GM12801 (cell line): ENCODE data around the gene SPN.

Experiments
- CTCF ChIP-seq: IDR thresholded peaks from one replicate; pipeline ENCODE4 v1.5.1; 2011; ENCODE audit warnings: control low read depth; ENCODE audit not compliant: insufficient read length; ENCODE audit errors: extremely low read depth

Gene SPN

GRCh38 chr16:29708917-29709600 is 46.0 kb downstream of the SPN start:
- TF ChIP-seq CTCF: no peak

- TF ChIP-seq CTCF: peak; percentile 36
Observed at GRCh38 chr16:29710227-29711219, 47.5 kb downstream of the SPN start.

GRCh38 chr16:29712809-29713208 is 49.8 kb downstream of the SPN start:
- TF ChIP-seq CTCF: no peak

- no peak for TF ChIP-seq CTCF
Observed at GRCh38 chr16:29714396-29714795, 51.3 kb downstream of the SPN start.

GRCh38 chr16:29714972-29715371 is 51.9 kb downstream of the SPN start:
- no peak for TF ChIP-seq CTCF

- TF ChIP-seq CTCF: no peak
Observed at GRCh38 chr16:29717113-29717512, 54.1 kb downstream of the SPN start.

- no peak for TF ChIP-seq CTCF
Observed at GRCh38 chr16:29719063-29719462, 56.0 kb downstream of the SPN start.
